ENCODE results near the gene SCAMP2.

GRCh38 chr15:74896316-74896715 lies 23.2 kb upstream of the SCAMP2 start:
- no peak for TF ChIP-seq CTCF (IDR thresholded peaks at IDR 0.05)
- no peak for TF ChIP-seq POLR2A (IDR thresholded peaks at IDR 0.05)

All from thyroid gland (tissue), 4 donors.